OCI-LY3 (cell line): ENCODE data around the gene DPPA3.

Experiments used
- H2AFZ ChIP-seq: fragments of 200-600, 300-600 bp; shearing (Covaris generic); 2 replicates; pipeline ENCODE4 v1.6.0; 2014; ENCODE audit warnings: antibody characterized with exemption, low read depth, low read length
- H3K27ac ChIP-seq: fragments of 200-600, 300-600 bp; sonication (generic); 2 replicates; pipeline ENCODE4 v1.5.1; 2014; ENCODE audit warnings: mild to moderate bottlenecking, low read length, moderate library complexity, mixed read lengths
- H3K27me3 ChIP-seq: fragments of 200-600, 300-600 bp; sonication (generic); 2 replicates; pipeline ENCODE4 v1.6.1; 2014; ENCODE audit warnings: low read depth, low read length, mixed read lengths
- H3K36me3 ChIP-seq: fragments of 200-600, 300-600 bp; sonication (generic); replicated peaks from 2 replicates; pipeline ENCODE3; 2014; ENCODE audit warnings: low read depth, low read length, mixed read lengths
- H3K4me1 ChIP-seq: fragments of 300-600, 200-600 bp; sonication (generic); 2 replicates; pipeline ENCODE4 v1.6.1; 2014; ENCODE audit warnings: low read length, mixed read lengths
- H3K4me2 ChIP-seq: fragments of 200-600, 300-600 bp; sonication (generic); 2 replicates; pipeline ENCODE4 v1.6.1; 2014; ENCODE audit warnings: low read length, mixed read lengths
- H3K4me3 ChIP-seq: fragments of 300-600, 200-600 bp; sonication (generic); 2 replicates; pipeline ENCODE4 v1.5.1; 2014; ENCODE audit warnings: antibody characterized with exemption, mild to moderate bottlenecking, low read length, moderate library complexity
- H3K79me2 ChIP-seq: fragments of 300-600, 200-600 bp; shearing (Covaris generic); 2 replicates; pipeline ENCODE4 v1.6.1; 2014; ENCODE audit warnings: mild to moderate bottlenecking, low read length, mixed read lengths
- H3K9ac ChIP-seq: fragments of 300-600, 200-600 bp; shearing (Covaris generic); 2 replicates; pipeline ENCODE4 v1.6.0; 2014; ENCODE audit warnings: mild to moderate bottlenecking, low read length, moderate library complexity
- H3K9me3 ChIP-seq: fragments of 200-600, 300-600 bp; shearing (Covaris generic); 2 replicates; pipeline ENCODE4 v1.6.1; 2014; ENCODE audit warnings: low read length, mixed read lengths; ENCODE audit not compliant: insufficient read depth
- H4K20me1 ChIP-seq: fragments of 200-600, 300-600 bp; sonication (generic); 2 replicates; pipeline ENCODE4 v1.6.1; 2016; ENCODE audit warnings: low read length, mixed read lengths; ENCODE audit not compliant: insufficient read depth
- CTCF ChIP-seq: fragments of 200-600, 300-600 bp; sonication (generic); IDR thresholded peaks from 2 replicates; pipeline ENCODE4 v1.5.1; 2014; ENCODE audit warnings: antibody characterized with exemption, low read length, low read depth
- EZH2phosphoT487 ChIP-seq: fragments of 200-600 bp; shearing (Covaris generic); IDR thresholded peaks from 2 replicates; pipeline ENCODE4 v1.6.1; 2018; ENCODE audit warnings: antibody characterized with exemption, mixed run types, low read depth

The DPPA3 gene

GRCh38 chr12:7711133-7711532 lies at the start of gene DPPA3:
Gene DPPA3 (plus strand): TSS chr12:7711433. CDS start chr12:7711571, 138 bp downstream.
- no peak for TF ChIP-seq CTCF
- TF ChIP-seq EZH2phosphoT487: no peak
- no peaks in the 10 kb centered on the region for H3K4me1 ChIP-seq
- no peak within 1 kb of the TSS for H2AFZ ChIP-seq
- no peak within 1 kb of the TSS for H3K4me2 ChIP-seq
- no peaks in the 10 kb centered on the region for H3K9me3 ChIP-seq
- no peaks in the 10 kb centered on the region for H3K36me3 ChIP-seq
- peaks cover 2% of the 10 kb centered on the region; the same call in 1 of the 2 replicates for H3K27me3 ChIP-seq
- no peak within 1 kb of the TSS for H3K27ac ChIP-seq
- no peaks in the 10 kb centered on the region for H4K20me1 ChIP-seq
- H3K9ac ChIP-seq: no peak within 1 kb of the TSS
- no peaks in the 10 kb centered on the region for H3K79me2 ChIP-seq
- no peak within 1 kb of the TSS for H3K4me3 ChIP-seq

- Histone ChIP-seq H3K36me3 (no peaks in the 10 kb centered on the region), H3K27me3 (no peaks in the 10 kb centered on the region), H2AFZ (no peak overlapping the region), H3K4me1 (0 out of 2 replicates have a peak, but pooled peaks cover 2% of the 10 kb centered on the region), H3K9me3 (no peaks in the 10 kb centered on the region), H3K79me2 (no peaks in the 10 kb centered on the region), H3K4me3 (no peak overlapping the region), H4K20me1 (no peaks in the 10 kb centered on the region), H3K4me2 (no peak overlapping the region), H3K27ac (no peak overlapping the region), H3K9ac (no peak overlapping the region)
- TF ChIP-seq EZH2phosphoT487: no peak
- TF ChIP-seq CTCF: no peak
These were observed 49.5 kb upstream of the DPPA3 start for GRCh38 chr12:7661741-7662140.

- no peak overlapping the region for H3K27ac ChIP-seq
- H3K27me3 ChIP-seq: no peaks in the 10 kb centered on the region
- no peak for TF ChIP-seq CTCF
- no peak for TF ChIP-seq EZH2phosphoT487
- no peaks in the 10 kb centered on the region for H4K20me1 ChIP-seq
- H3K79me2 ChIP-seq: no peaks in the 10 kb centered on the region
- H3K9me3 ChIP-seq: no peaks in the 10 kb centered on the region
- no peak overlapping the region for H3K4me2 ChIP-seq
- no peak overlapping the region for H2AFZ ChIP-seq
- no peaks in the 10 kb centered on the region for H3K36me3 ChIP-seq
- no peak overlapping the region for H3K9ac ChIP-seq
- H3K4me3 ChIP-seq: no peak overlapping the region
- H3K4me1 ChIP-seq: 0 out of 2 replicates have a peak, but pooled peaks cover 2% of the 10 kb centered on the region
These were observed 44.6 kb upstream of the DPPA3 start for GRCh38 chr12:7666595-7666994.

GRCh38 chr12:7667125-7667524 lies 44.1 kb upstream of the DPPA3 start:
- Histone ChIP-seq H3K4me2 (no peak overlapping the region), H3K27me3 (no peaks in the 10 kb centered on the region), H3K9me3 (no peaks in the 10 kb centered on the region), H3K4me1 (0 out of 2 replicates have a peak, but pooled peaks cover 2% of the 10 kb centered on the region), H3K9ac (no peak overlapping the region), H3K27ac (no peak overlapping the region), H4K20me1 (no peaks in the 10 kb centered on the region), H2AFZ (no peak overlapping the region), H3K79me2 (no peaks in the 10 kb centered on the region), H3K36me3 (no peaks in the 10 kb centered on the region), H3K4me3 (no peak overlapping the region)
- TF ChIP-seq EZH2phosphoT487 (no peak), CTCF (peak; percentile 38)
